ENCODE results near the gene EPN2.

DNA sequence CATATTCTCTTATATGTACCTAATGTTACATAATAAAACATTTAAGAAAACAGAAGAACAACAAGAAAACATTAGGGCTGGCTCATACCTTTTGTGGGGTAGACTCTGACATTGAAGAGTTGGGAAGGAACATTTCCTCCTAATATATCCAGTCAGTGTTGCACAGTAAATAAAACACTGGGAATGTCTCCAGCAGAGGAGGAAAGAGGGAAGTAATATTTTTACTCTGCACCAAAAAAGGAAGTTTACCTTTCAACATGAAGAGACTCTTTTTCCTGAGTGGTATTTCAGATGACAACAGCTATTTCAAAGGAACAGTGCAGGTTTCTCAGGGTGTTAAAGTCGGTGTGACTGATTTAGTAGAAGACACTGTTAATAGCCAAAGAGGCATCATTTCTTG, 31.9 kb downstream of the EPN2 start:
- TF ChIP-seq, protein P1, sequence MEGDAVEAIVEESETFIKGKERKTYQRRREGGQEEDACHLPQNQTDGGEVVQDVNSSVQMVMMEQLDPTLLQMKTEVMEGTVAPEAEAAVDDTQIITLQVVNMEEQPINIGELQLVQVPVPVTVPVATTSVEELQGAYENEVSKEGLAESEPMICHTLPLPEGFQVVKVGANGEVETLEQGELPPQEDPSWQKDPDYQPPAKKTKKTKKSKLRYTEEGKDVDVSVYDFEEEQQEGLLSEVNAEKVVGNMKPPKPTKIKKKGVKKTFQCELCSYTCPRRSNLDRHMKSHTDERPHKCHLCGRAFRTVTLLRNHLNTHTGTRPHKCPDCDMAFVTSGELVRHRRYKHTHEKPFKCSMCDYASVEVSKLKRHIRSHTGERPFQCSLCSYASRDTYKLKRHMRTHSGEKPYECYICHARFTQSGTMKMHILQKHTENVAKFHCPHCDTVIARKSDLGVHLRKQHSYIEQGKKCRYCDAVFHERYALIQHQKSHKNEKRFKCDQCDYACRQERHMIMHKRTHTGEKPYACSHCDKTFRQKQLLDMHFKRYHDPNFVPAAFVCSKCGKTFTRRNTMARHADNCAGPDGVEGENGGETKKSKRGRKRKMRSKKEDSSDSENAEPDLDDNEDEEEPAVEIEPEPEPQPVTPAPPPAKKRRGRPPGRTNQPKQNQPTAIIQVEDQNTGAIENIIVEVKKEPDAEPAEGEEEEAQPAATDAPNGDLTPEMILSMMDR (IDR thresholded peaks at IDR 0.05; ENCODE audit: poor library complexity) = no peak
- no peak for TF ChIP-seq EZH2phosphoT487 (IDR thresholded peaks at IDR 0.05; ENCODE audit: low read depth, severe bottlenecking, unreplicated experiment)

All from hepatocyte (in vitro differentiated cells).